22Rv1 (cell line): ENCODE data around the gene SNX25.

ENCODE experiments used
- ZFX ChIP-seq: fragments of 450-650 bp; IDR thresholded peaks from 2 replicates; pipeline ENCODE4 v1.6.1; 2017; ENCODE audit warnings: antibody characterized with exemption, borderline replicate concordance
- TF ChIP-seq, protein P1 (sequence below): fragments of 450-650 bp; IDR thresholded peaks from 2 replicates; pipeline ENCODE4 v1.5.1; 2017; ENCODE audit warnings: mild to moderate bottlenecking

DNA sequence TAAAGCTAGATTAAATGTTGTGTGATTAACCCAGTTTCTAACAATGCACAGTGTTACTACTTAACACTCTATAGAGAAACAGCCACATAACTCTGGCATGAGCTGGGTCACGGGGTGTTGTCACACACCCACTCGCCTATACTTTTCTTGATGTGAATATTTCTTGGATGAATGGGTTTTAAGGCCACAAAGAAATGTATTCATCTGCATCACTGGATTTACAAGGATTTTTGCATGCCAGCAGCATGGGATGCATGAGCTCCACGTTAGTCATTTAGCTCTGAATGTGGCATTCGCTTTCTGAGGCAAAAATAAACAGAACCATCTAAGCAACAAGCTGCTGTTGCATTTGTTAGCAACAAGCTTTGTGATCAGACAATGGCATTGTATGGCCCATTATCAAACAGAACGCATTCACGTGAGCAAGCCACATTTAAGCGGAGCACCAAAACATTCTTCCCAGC is 96.6 kb downstream of the SNX25 start:
- TF ChIP-seq, protein P1, sequence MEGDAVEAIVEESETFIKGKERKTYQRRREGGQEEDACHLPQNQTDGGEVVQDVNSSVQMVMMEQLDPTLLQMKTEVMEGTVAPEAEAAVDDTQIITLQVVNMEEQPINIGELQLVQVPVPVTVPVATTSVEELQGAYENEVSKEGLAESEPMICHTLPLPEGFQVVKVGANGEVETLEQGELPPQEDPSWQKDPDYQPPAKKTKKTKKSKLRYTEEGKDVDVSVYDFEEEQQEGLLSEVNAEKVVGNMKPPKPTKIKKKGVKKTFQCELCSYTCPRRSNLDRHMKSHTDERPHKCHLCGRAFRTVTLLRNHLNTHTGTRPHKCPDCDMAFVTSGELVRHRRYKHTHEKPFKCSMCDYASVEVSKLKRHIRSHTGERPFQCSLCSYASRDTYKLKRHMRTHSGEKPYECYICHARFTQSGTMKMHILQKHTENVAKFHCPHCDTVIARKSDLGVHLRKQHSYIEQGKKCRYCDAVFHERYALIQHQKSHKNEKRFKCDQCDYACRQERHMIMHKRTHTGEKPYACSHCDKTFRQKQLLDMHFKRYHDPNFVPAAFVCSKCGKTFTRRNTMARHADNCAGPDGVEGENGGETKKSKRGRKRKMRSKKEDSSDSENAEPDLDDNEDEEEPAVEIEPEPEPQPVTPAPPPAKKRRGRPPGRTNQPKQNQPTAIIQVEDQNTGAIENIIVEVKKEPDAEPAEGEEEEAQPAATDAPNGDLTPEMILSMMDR, result no peak
- no peak for TF ChIP-seq ZFX
